LNCaP clone FGC (cell line): Measurements from ENCODE around the gene FAAH2.

ENCODE experiments used
- DNase-seq: peaks from one replicate; pipeline ENCODE4 v3.0.0-alpha.2; 2011; ENCODE audit warnings: low read depth
- H3K4me3 ChIP-seq: 2 replicates; pipeline ENCODE4 v1.5.1; 2011; ENCODE audit warnings: mild to moderate bottlenecking, low read depth, low read length, control low read depth
- CTCF ChIP-seq: IDR thresholded peaks from 2 replicates; pipeline ENCODE4 v1.5.1; 2012; ENCODE audit warnings: mild to moderate bottlenecking; ENCODE audit not compliant: control insufficient read depth, insufficient read depth; ENCODE audit errors: extremely low read depth

FAAH2 gene

GRCh38 chrX:57422790-57423189 is 136.3 kb downstream of the FAAH2 start:
- no peak for DNase-seq
- no peak for TF ChIP-seq CTCF
- no peak overlapping the region for H3K4me3 ChIP-seq

GRCh38 chrX:57445076-57445475 is 158.6 kb downstream of the FAAH2 start:
- no peak for DNase-seq
- TF ChIP-seq CTCF, result 0 out of 2 replicates have a peak, but pooled peaks have one; percentile 6
- H3K4me3 ChIP-seq, result no peak overlapping the region

DNA sequence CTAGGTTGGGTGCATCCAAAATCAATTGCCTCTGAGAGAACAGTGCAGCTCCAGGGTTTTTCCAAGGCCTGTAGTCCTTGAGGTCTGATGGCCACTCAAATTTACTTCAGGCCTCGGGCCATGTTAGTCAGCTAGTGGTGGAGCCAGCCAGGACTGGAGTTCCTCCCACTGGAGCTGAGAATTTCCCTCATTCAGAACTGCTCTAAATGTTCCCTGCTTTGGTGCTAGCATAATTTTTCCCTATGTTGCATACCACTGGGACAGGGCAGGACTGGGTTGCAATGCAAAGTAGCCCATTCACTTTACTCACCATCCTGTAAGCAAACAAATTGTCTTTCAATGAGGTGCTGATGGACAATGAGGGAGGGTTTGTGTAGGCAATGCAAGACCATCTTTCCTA is 159.3 kb downstream of the FAAH2 start:
- H3K4me3 ChIP-seq, result no peak overlapping the region
- no peak for TF ChIP-seq CTCF
- DNase-seq, result no peak

- no peak for DNase-seq
- H3K4me3 ChIP-seq, result no peak overlapping the region
Measured at GRCh38 chrX:57447856-57448255, 161.3 kb downstream of the FAAH2 start.

GRCh38 chrX:57451426-57452020 is 165.0 kb downstream of the FAAH2 start:
- DNase-seq, result no peak
- TF ChIP-seq CTCF, result no peak
- H3K4me3 ChIP-seq, result no peak overlapping the region

More at GRCh38 chrX:57447856-57448255, 161.3 kb downstream of the FAAH2 start:
- TF ChIP-seq CTCF, result no peak

DNA sequence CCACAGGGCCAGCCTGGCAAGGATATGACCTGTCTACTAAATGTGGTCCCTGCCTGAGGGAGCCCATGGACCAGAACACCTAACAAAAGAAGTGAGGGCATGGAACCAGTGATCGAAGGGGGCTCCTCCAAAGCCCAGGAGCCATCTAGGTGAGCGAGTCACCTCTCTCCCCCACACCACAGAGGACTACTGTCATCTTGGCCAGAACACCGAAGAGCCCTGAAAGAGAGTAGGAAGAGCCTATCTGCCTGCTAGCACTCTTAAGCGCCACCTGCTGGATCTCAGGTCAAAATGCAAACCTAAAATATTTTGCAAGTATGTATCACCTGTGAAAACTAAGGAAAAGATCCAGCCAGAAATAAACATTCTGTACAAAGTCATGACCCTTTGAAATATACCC is 167.4 kb downstream of the FAAH2 start:
- TF ChIP-seq CTCF, result peak; percentile 49
- DNase-seq, result peak; percentile 15
- no peak overlapping the region for H3K4me3 ChIP-seq

GRCh38 chrX:57481514-57481913 is 195.0 kb downstream of the FAAH2 start:
- no peak for DNase-seq
- H3K4me3 ChIP-seq, result no peak overlapping the region
- TF ChIP-seq CTCF, result no peak
